ENCODE data around the gene ESYT2. TPM values are rescaled to one million over a fixed set of nuclear protein-coding genes. Genes with fewer than 3 reads are reported as not detected.

ESYT2 gene
- total and polyA plus RNA-seq, 2 of the 4 experiments (the other 2 are of a cell fraction) = 26.7 to 69.9 TPM

- H2BK20ac ChIP-seq (ENCODE audit: low read depth, low read length) = no peak overlapping the region
- H3K9ac ChIP-seq (ENCODE audit: low read depth, low read length) = no peak overlapping the region
- H4K91ac ChIP-seq (ENCODE audit: insufficient read depth, low read depth, low read length) = no peak overlapping the region
- no peak overlapping the region for H2BK120ac ChIP-seq (ENCODE audit: low read depth, low read length)
- in situ Hi-C loops (cut with MboI; ENCODE audit: low sequenced_read_pairs) (no loop called here), intact Hi-C loops (cut with micrococcal nuclease) (no loop called here), dilution Hi-C loops (cut with HindIII; ENCODE audit: low sequenced_read_pairs, unreplicated experiment) (no loop called here)
- no peaks in the 10 kb centered on the region for H3K27me3 ChIP-seq (ENCODE audit: control insufficient read depth, insufficient read depth, low read length)
- no peak overlapping the region for H3K23ac ChIP-seq (ENCODE audit: low read depth, low read length)
- no peak for ATAC-seq (ENCODE audit: low read depth)
- H3K27ac ChIP-seq (ENCODE audit: insufficient read depth, low read length) = no peak overlapping the region
- POLR2A ChIA-PET (ENCODE audit: unreplicated experiment) = no interaction called here
- H3K14ac ChIP-seq (replicated peaks; ENCODE audit: low read depth, low read length) = no peak overlapping the region
- H2AK5ac ChIP-seq (ENCODE audit: low read depth, low read length) = no peak overlapping the region
- no peak overlapping the region for H2AFZ ChIP-seq (replicated peaks; ENCODE audit: low read length, poor library complexity)
- no peak overlapping the region for H2AK9ac ChIP-seq (replicated peaks; ENCODE audit: low read depth, low read length, poor library complexity)
- no peak overlapping the region for H4K5ac ChIP-seq (ENCODE audit: low read depth, low read length)
- WGBS, 2 experiments (ENCODE audit: extremely low coverage in 2 of 2, insufficient read length in 1 of 2) = 82% methylated on average over 2 of the region's 9 CpGs; no CpG with 5 or more reads in 1 of the 2 experiments
- peaks cover 8% of the 10 kb centered on the region; the same call in 1 of the 2 replicates for H3K9me1 ChIP-seq (ENCODE audit: insufficient read depth, low read length)
- no peak overlapping the region for H2BK15ac ChIP-seq (ENCODE audit: low read depth, low read length)
- H4K20me1 ChIP-seq (ENCODE audit: insufficient read depth, low read length) = no peaks in the 10 kb centered on the region
- no peak overlapping the region for H3K18ac ChIP-seq (ENCODE audit: low read depth, low read length)
- CTCF ChIA-PET = no interaction called here
- H2BK5ac ChIP-seq (ENCODE audit: low read depth, low read length, poor library complexity, severe bottlenecking) = no peak overlapping the region
- no peak overlapping the region for H3K4ac ChIP-seq (ENCODE audit: low read depth, low read length)
- H3K79me1 ChIP-seq (ENCODE audit: low read depth in 1 of 2, low read length in 2 of 2) = peaks cover 22 to 36% of the 10 kb centered on the region in 2 experiments
- no peaks in the 10 kb centered on the region for H3K9me3 ChIP-seq (ENCODE audit: control insufficient read depth, insufficient read depth, low read length)
- H4K8ac ChIP-seq (ENCODE audit: low read depth in 2 of 2, low read length in 2 of 2) = no peak overlapping the region
- TF ChIP-seq CTCF (conservative IDR thresholded peaks at IDR 0.05; ENCODE audit: low read depth, low read length) = no peak
- TF ChIP-seq FOS (IDR thresholded peaks at IDR 0.05; ENCODE audit: low read depth, low read length) = no peak
- no peak for TF ChIP-seq CEBPB (IDR thresholded peaks at IDR 0.05; ENCODE audit: low read depth, low read length)
- TF ChIP-seq MAFK (IDR thresholded peaks at IDR 0.05; ENCODE audit: low read depth, low read length) = no peak
- no peak for TF ChIP-seq POLR2A (IDR thresholded peaks at IDR 0.05; ENCODE audit: low read depth, low read length)
- no peak for TF ChIP-seq RCOR1 (IDR thresholded peaks at IDR 0.05; ENCODE audit: insufficient replicate concordance, low read length)
- TF ChIP-seq RAD21 (IDR thresholded peaks at IDR 0.05; ENCODE audit: low read length) = no peak
- no peak for TF ChIP-seq USF2 (IDR thresholded peaks at IDR 0.05; ENCODE audit: low read depth, low read length)
- no peak for TF ChIP-seq NFE2L2 (IDR thresholded peaks at IDR 0.05; ENCODE audit: low read depth, low read length)
- no peak for TF ChIP-seq CHD1 (IDR thresholded peaks at IDR 0.05; ENCODE audit: low read depth, low read length)
- no peak for TF ChIP-seq RFX5 (IDR thresholded peaks at IDR 0.05; ENCODE audit: low read depth, low read length)
- TF ChIP-seq MAZ (IDR thresholded peaks at IDR 0.05; ENCODE audit: borderline replicate concordance, low read depth, low read length) = no peak
- TF ChIP-seq ELK1 (IDR thresholded peaks at IDR 0.05; ENCODE audit: borderline replicate concordance, low read depth, low read length) = no peak
- no peak for TF ChIP-seq MXI1 (IDR thresholded peaks at IDR 0.05; ENCODE audit: borderline replicate concordance, low read depth, low read length)
- DNase-seq = no peak
- no TSS peak for BruUV-seq (replicated peaks)
- peaks cover 18% of the 10 kb centered on the region for H3K36me3 ChIP-seq (ENCODE audit: control insufficient read depth, insufficient read depth, low read length)
- peaks cover 3% of the 10 kb centered on the region; the same call in 1 of the 2 replicates for H3K4me1 ChIP-seq (ENCODE audit: control insufficient read depth, insufficient read depth, low read length)
- no peak overlapping the region for H3K4me2 ChIP-seq (ENCODE audit: low read depth, low read length)
- H3K56ac ChIP-seq (ENCODE audit: extremely low read depth, insufficient read depth, low read length) = no peak overlapping the region
- no peak overlapping the region for H3K4me3 ChIP-seq (ENCODE audit: insufficient read depth, low read depth, low read length)
Measured at GRCh38 chr7:158869876-158870275, 40.6 kb upstream of the ESYT2 start.
